A673 (cell line): ENCODE results near the gene OR10Z1.

Experiments
- CTCF ChIP-seq: fragments of 300-800, 200-600 bp; sonication (generic); conservative IDR thresholded peaks from 2 replicates; pipeline ENCODE4 v1.5.1; 2017; ENCODE audit warnings: low read depth, mild to moderate bottlenecking, antibody characterized with exemption, low read length, moderate library complexity, mixed read lengths
- EZH2 ChIP-seq: fragments of 200-600 bp; sonication (generic); IDR thresholded peaks from 2 replicates; pipeline ENCODE4 v1.6.1; 2017; ENCODE audit warnings: borderline replicate concordance, low read depth, mild to moderate bottlenecking, mixed read lengths, antibody characterized with exemption, low read length; ENCODE audit not compliant: poor library complexity, severe bottlenecking

- no peak for TF ChIP-seq CTCF
- TF ChIP-seq EZH2: no peak
Observed at GRCh38 chr1:158572226-158572625, 32.8 kb upstream of the OR10Z1 start.
